GM23338 (cell line): ENCODE data around the gene YPEL1. TPM values are rescaled to one million over a fixed set of nuclear protein-coding genes. Genes with fewer than 3 reads are reported as not detected.

Experiments
- ATAC-seq: fragments of 200-7000 bp; cut with Tn5 transposase; 3 replicates; pipeline ENCODE4 v1.9.1; 2020
- DNase-seq: peaks from one replicate; pipeline ENCODE4 v3.0.0-alpha.2; 2015; ENCODE audit warnings: low spot score
- H2AFZ ChIP-seq: fragments of 200-600 bp; sonication (generic); 2 replicates; pipeline ENCODE4 v1.8.0; 2016; ENCODE audit warnings: antibody characterized with exemption, mild to moderate bottlenecking, moderate library complexity
- H3F3A ChIP-seq: fragments of 200-600 bp; sonication (generic); replicated peaks from 2 replicates; pipeline ENCODE4 v1.8.0; 2017; ENCODE audit warnings: antibody characterized with exemption, mixed run types, low read depth
- H3K27ac ChIP-seq: fragments of 200-600 bp; sonication (generic); 2 replicates; pipeline ENCODE4 v1.6.1; 2016; ENCODE audit warnings: low read depth
- H3K27me3 ChIP-seq: fragments of 200-600 bp; sonication (generic); 2 replicates; pipeline ENCODE4 v1.8.0; 2016; ENCODE audit warnings: mild to moderate bottlenecking, mixed run types, moderate library complexity; ENCODE audit not compliant: insufficient read depth
- H3K36me3 ChIP-seq: fragments of 200-600 bp; sonication (generic); 2 replicates; pipeline ENCODE4 v1.8.0; 2016; ENCODE audit warnings: mild to moderate bottlenecking; ENCODE audit not compliant: insufficient read depth
- H3K4me1 ChIP-seq: fragments of 200-600 bp; sonication (generic); 2 replicates; pipeline ENCODE4 v1.8.0; 2016; ENCODE audit warnings: mild to moderate bottlenecking, moderate library complexity; ENCODE audit not compliant: insufficient read depth
- H3K4me2 ChIP-seq: fragments of 200-600 bp; sonication (generic); 2 replicates; pipeline ENCODE4 v1.7.1; 2017; ENCODE audit warnings: mixed run types
- H3K4me3 ChIP-seq: fragments of 200-600 bp; sonication (generic); 2 replicates; pipeline ENCODE4 v1.6.1; 2016; ENCODE audit warnings: mixed run types
- H3K79me2 ChIP-seq: fragments of 200-600 bp; sonication (generic); replicated peaks from 2 replicates; pipeline ENCODE4 v1.8.0; 2017; ENCODE audit warnings: mild to moderate bottlenecking; ENCODE audit not compliant: insufficient read depth
- H3K9me2 ChIP-seq: fragments of 200-600 bp; sonication (generic); 2 replicates; pipeline ENCODE4 v1.8.0; 2017; ENCODE audit not compliant: insufficient read depth
- H4K20me1 ChIP-seq: fragments of 200-600 bp; sonication (generic); replicated peaks from 2 replicates; pipeline ENCODE4 v1.8.0; 2017; ENCODE audit warnings: mild to moderate bottlenecking; ENCODE audit not compliant: insufficient read depth
- H3K27ac Mint-ChIP-seq: 2 replicates; pipeline ENCODE4 v1.8.0; 2020; ENCODE audit warnings: inconsistent platforms, mild to moderate bottlenecking, moderate library complexity, mixed read lengths
- H3K27me3 Mint-ChIP-seq: 3 replicates; pipeline ENCODE4 v1.8.0; 2022; ENCODE audit warnings: low read depth, mild to moderate bottlenecking, moderate library complexity, mixed read lengths, inconsistent platforms; ENCODE audit not compliant: insufficient read depth, poor library complexity
- H3K36me3 Mint-ChIP-seq: 3 replicates; pipeline ENCODE4 v1.8.0; 2021; ENCODE audit warnings: low read depth, mild to moderate bottlenecking, inconsistent platforms, moderate library complexity, mixed read lengths
- H3K4me1 Mint-ChIP-seq: 3 replicates; pipeline ENCODE4 v1.8.0; 2020; ENCODE audit warnings: mild to moderate bottlenecking, inconsistent platforms, mixed read lengths
- H3K4me3 Mint-ChIP-seq: 3 replicates; pipeline ENCODE4 v1.8.0; 2021; ENCODE audit warnings: moderate library complexity, mild to moderate bottlenecking, inconsistent platforms, mixed read lengths
- H3K9me3 Mint-ChIP-seq: 3 replicates; pipeline ENCODE4 v1.8.0; 2020; ENCODE audit warnings: moderate library complexity, mild to moderate bottlenecking, inconsistent platforms, mixed read lengths
- CREB1 ChIP-seq: fragments of 250-450 bp; sonication (Bioruptor Pico); IDR thresholded peaks from 2 replicates; pipeline ENCODE4 v1.5.0; 2020; ENCODE audit warnings: low read depth, mild to moderate bottlenecking, moderate library complexity
- CTCF ChIP-seq, 2 experiments: fragments of 200-600 bp in 1 of 2; sonication (generic) in 1 of 2; conservative IDR thresholded peaks; 2 replicates each; pipeline versions ENCODE4 v1.5.1 to v1.6.1; 2016 to 2017; ENCODE audit warnings: antibody characterized with exemption in 2 of 2, low read depth in 2 of 2, mild to moderate bottlenecking in 2 of 2, moderate library complexity in 1 of 2
- ETS1 ChIP-seq: IDR thresholded peaks from 2 replicates; pipeline ENCODE4 v1.6.1; 2016; ENCODE audit warnings: antibody characterized with exemption
- EZH2 ChIP-seq: fragments of 200-600 bp; sonication (generic); IDR thresholded peaks from one replicate; pipeline ENCODE4 v1.8.0; 2017; ENCODE audit warnings: antibody characterized with exemption, mild to moderate bottlenecking, low read depth; ENCODE audit not compliant: unreplicated experiment
- EZH2phosphoT487 ChIP-seq: fragments of 200-600 bp; sonication (generic); IDR thresholded peaks from one replicate; pipeline ENCODE4 v1.8.1; 2018; ENCODE audit warnings: antibody characterized with exemption; ENCODE audit not compliant: unreplicated experiment
- JUNB ChIP-seq: IDR thresholded peaks from one replicate; pipeline ENCODE4 v1.6.1; 2016; ENCODE audit warnings: antibody characterized with exemption; ENCODE audit not compliant: unreplicated experiment
- NANOG ChIP-seq: IDR thresholded peaks from 2 replicates; pipeline ENCODE4 v1.6.1; 2016; ENCODE audit warnings: antibody characterized with exemption, borderline replicate concordance
- POLR2AphosphoS5 ChIP-seq: IDR thresholded peaks from 2 replicates; pipeline ENCODE4 v1.6.1; 2016; ENCODE audit warnings: antibody characterized with exemption, low read depth
- REST ChIP-seq: IDR thresholded peaks from one replicate; pipeline ENCODE4 v1.6.1; 2018; ENCODE audit warnings: antibody characterized with exemption; ENCODE audit not compliant: unreplicated experiment
- STAT1 ChIP-seq: IDR thresholded peaks from one replicate; pipeline ENCODE4 v1.6.1; 2016; ENCODE audit warnings: antibody characterized with exemption; ENCODE audit not compliant: unreplicated experiment
- ZNF114 ChIP-seq: fragments of 250-450 bp; sonication (Bioruptor Pico); IDR thresholded peaks from 2 replicates; pipeline ENCODE4 v1.5.0; 2020; ENCODE audit warnings: mild to moderate bottlenecking, moderate library complexity
- ZNF331 ChIP-seq: fragments of 250-450 bp; sonication (Bioruptor Pico); IDR thresholded peaks from 2 replicates; pipeline ENCODE4 v1.5.0; 2020; ENCODE audit warnings: low read depth, mild to moderate bottlenecking, moderate library complexity
- ZNF462 ChIP-seq: fragments of 250-450 bp; sonication (Bioruptor Pico); IDR thresholded peaks from 2 replicates; pipeline ENCODE4 v1.5.0; 2020; ENCODE audit warnings: mild to moderate bottlenecking, moderate library complexity
- polyA plus RNA-seq: library from polyadenylated mRNA; unstranded; fragments of >200 nt; fragmentation: Nextera tagmentation; extraction: Ambion mirVana; gene quantifications from 2 replicates; pipeline ENCODE4 v1.2.1, GENCODE V29; 2016
- total RNA-seq: library from RNA; depleted of rRNA; stranded (reverse); fragments of >200 nt; shearing (Covaris generic); gene quantifications from 2 replicates; pipeline ENCODE4 v1.2.3, GENCODE V29; 2014

The YPEL1 gene
- total and polyA plus RNA-seq, 2 experiments from 2014 or later: 4.4 to 6.0 TPM

- Histone ChIP-seq H3K36me3 (no peaks in the 10 kb centered on the region), H3F3A (no peaks in the 10 kb centered on the region), H2AFZ (no peak overlapping the region), H3K9me2 (no peaks in the 10 kb centered on the region), H4K20me1 (no peaks in the 10 kb centered on the region), H3K4me3 (no peak overlapping the region), H3K4me2 (no peak overlapping the region), H3K79me2 (no peaks in the 10 kb centered on the region), H3K27me3 (peaks cover 19% of the 10 kb centered on the region), H3K4me1 (peaks cover 8% of the 10 kb centered on the region; the same call in 1 of the 2 replicates), H3K27ac (no peak overlapping the region)
- H3K27me3 Mint-ChIP-seq: peaks cover 24% of the 10 kb centered on the region
- H3K27ac Mint-ChIP-seq: 0 out of 2 replicates have a peak overlapping the region, but pooled peaks have one; percentile 38
- H3K4me3 Mint-ChIP-seq: no peak overlapping the region
- DNase-seq: no peak
- no peak for TF ChIP-seq CREB1
- no peak for TF ChIP-seq EZH2phosphoT487
- no peak for TF ChIP-seq CTCF (conservative IDR thresholded peaks at IDR 0.05; ENCODE audit: low read depth in 2 of 2)
- TF ChIP-seq ZNF331 (CRISPR knock-in tag): no peak
- no peak for TF ChIP-seq REST
- no peak for TF ChIP-seq STAT1
- no peak for TF ChIP-seq JUNB
- no peak for TF ChIP-seq ETS1
- TF ChIP-seq EZH2: no peak
- TF ChIP-seq ZNF114: no peak
- TF ChIP-seq ZNF462 (CRISPR knock-in tag): no peak
- no peak for TF ChIP-seq NANOG
- TF ChIP-seq POLR2AphosphoS5: no peak
- peaks cover 10% of the 10 kb centered on the region; the same call in 2 of the 3 replicates for H3K4me1 Mint-ChIP-seq
- no peaks in the 10 kb centered on the region for H3K9me3 Mint-ChIP-seq
- H3K36me3 Mint-ChIP-seq: no peaks in the 10 kb centered on the region; the same call in 2 of the 3 replicates
- no peak for ATAC-seq
Measured at GRCh38 chr22:21741059-21741458, 5.5 kb upstream of the YPEL1 start.
